ENCODE data around the gene TCF15. TPM values are rescaled to one million over a fixed set of nuclear protein-coding genes. Genes with fewer than 3 reads are reported as not detected.
A peak's percentile ranks its signal among the peaks of the same experiment; 100 is the strongest.

TCF15 gene
- total and polyA plus RNA-seq, 2 of the 13 experiments (the other 11 are each of a cell fraction or from before 2014, with no cell fraction given): not detected

DNA sequence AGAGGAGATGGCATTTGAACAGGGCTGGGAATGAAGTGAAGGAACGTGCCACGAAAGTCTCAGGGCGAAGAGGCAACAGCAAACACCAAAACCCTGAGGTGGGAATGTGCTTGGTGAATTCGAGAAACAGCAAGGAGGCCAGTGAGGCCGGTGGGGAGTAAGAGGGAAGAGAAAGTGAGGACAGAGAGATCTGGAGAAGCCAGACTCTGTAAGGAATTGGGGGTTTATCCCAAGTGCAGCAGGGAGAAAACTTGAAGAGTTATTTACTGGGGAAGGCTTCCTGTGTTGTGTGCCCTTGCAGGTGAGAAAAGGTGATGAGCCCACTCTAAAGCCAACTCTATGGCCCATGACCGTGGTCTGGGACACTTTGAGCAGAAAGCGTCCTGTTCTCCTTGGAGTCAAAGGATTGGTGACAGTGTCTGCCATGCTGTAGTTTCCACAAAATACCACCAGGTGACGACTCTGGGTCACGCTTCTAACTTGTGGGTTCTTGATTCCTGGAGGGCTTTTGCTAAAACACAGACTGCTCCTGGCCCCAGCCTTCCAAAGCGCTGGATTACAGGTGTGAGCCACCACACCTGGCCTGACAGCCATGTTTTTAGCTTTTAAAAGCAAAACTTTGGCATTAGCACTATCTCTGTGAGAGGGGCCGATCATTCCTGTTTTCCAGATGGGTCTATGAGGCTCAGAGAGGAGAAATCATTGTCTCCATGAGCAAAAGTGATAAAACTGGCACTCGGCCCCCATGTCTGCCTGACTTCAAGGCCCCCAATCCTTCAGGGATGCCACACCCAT, 48.5 kb downstream of the TCF15 start:
- H3K4me1 ChIP-seq (ENCODE audit: insufficient read depth, low read length): no peaks in the 10 kb centered on the region
- H2AFZ ChIP-seq (ENCODE audit: low read length): no peak overlapping the region
- ATAC-seq: peak; percentile 89
- no TSS peak for BruUV-seq (replicated peaks)
- H3K79me2 ChIP-seq (ENCODE audit: insufficient read depth, low read length): no peaks in the 10 kb centered on the region
- peak; percentile 86 for DNase-seq (ENCODE audit: low spot score)
- no peaks in the 10 kb centered on the region for H3K36me3 ChIP-seq (replicated peaks in 1 of 2; ENCODE audit: control insufficient read depth in 1 of 2, insufficient read depth in 2 of 2, low read length in 2 of 2)
- no peaks in the 10 kb centered on the region for H4K20me1 ChIP-seq (ENCODE audit: insufficient read depth, low read length)
- FAIRE-seq: peak; percentile 93
- ChIA-PET POLR2A (no interaction called here), CTCF (ENCODE audit: low intra/inter-chr PET ratio, low total read pairs) (interaction anchor here (0.7 to 3.2 kb wide), 8 partner anchors 84 to 208 kb away, joined by 3 to 56 read pairs (median 20); no protein-coding TSS in a partner anchor)
- in situ Hi-C loops (cut with HindIII; ENCODE audit: extremely low pct_ligation_motif_present, low pct_unique_long_range_greater_than_20kb) (loop anchor here (5.0 kb wide), 2 partner anchors 86 to 176 kb away; no protein-coding TSS in a partner anchor), intact Hi-C loops (cut with micrococcal nuclease; ENCODE audit: unreplicated experiment) (loop anchor here (1.0 kb wide), 4 partner anchors 84 to 178 kb away; no protein-coding TSS in a partner anchor)
- no peak overlapping the region for H3K27ac ChIP-seq (ENCODE audit: extremely low read length, insufficient read depth, low read length)
- H3K4me3 ChIP-seq (replicated peaks in 1 of 3; ENCODE audit: insufficient read depth in 1 of 3, low read depth in 2 of 3, low read length in 3 of 3): no peak overlapping the region
- H3K4me2 ChIP-seq (ENCODE audit: low read depth, low read length): no peak overlapping the region
- H3K27me3 ChIP-seq (ENCODE audit: control insufficient read depth in 1 of 2, insufficient read depth in 2 of 2, low read length in 2 of 2): peaks cover 7 to 43% of the 10 kb centered on the region in 2 experiments; a peak in 3 of 5 replicates
- no peak overlapping the region for H3K9ac ChIP-seq (ENCODE audit: insufficient read depth, low read depth, low read length)
- no peaks in the 10 kb centered on the region for H3K9me3 ChIP-seq (ENCODE audit: low read length)
- WGBS (ENCODE audit: low lambda C conversion rate): 12% methylated on average over 12 of the region's 12 CpGs
- TF ChIP-seq XRCC5 (optimal IDR thresholded peaks at IDR 0.05; ENCODE audit: low read length) (peak; percentile 86), CREBL2 (CRISPR knock-in tag; IDR thresholded peaks at IDR 0.05; ENCODE audit: borderline replicate concordance) (no peak), ZNF891 (CRISPR knock-in tag; IDR thresholded peaks at IDR 0.05) (no peak), TSC22D2 (CRISPR knock-in tag; IDR thresholded peaks at IDR 0.05; ENCODE audit: borderline replicate concordance) (peak; percentile 93; the same call in 1 of the 2 replicates), GATAD1 (CRISPR knock-in tag; IDR thresholded peaks at IDR 0.05) (peak; percentile 41; the same call in 1 of the 2 replicates), ZNF350 (CRISPR knock-in tag; IDR thresholded peaks at IDR 0.05; ENCODE audit: borderline replicate concordance, low read depth) (peak; percentile 35; the same call in 1 of the 2 replicates), ZNF354B (CRISPR knock-in tag; IDR thresholded peaks at IDR 0.05) (no peak), RAD21 (CRISPR knock-in tag; IDR thresholded peaks at IDR 0.05) (peak; percentile 98), ZNF619 (CRISPR knock-in tag; IDR thresholded peaks at IDR 0.05) (0 out of 2 replicates have a peak, but pooled peaks have one; percentile 62), RXRA (CRISPR knock-in tag; IDR thresholded peaks at IDR 0.05) (peak; percentile 24; the same call in 1 of the 2 replicates), GATA4 (IDR thresholded peaks at IDR 0.05; ENCODE audit: borderline replicate concordance, low read depth) (no peak), TBX2 (CRISPR knock-in tag; IDR thresholded peaks at IDR 0.05; ENCODE audit: borderline replicate concordance) (0 out of 2 replicates have a peak, but pooled peaks have one; percentile 26), FOXP1 (IDR thresholded peaks at IDR 0.05) (no peak), FOXP1 (CRISPR knock-in tag; IDR thresholded peaks at IDR 0.05) (no peak), SUZ12 (IDR thresholded peaks at IDR 0.05; ENCODE audit: low read depth, low read length) (no peak), ETV6 (CRISPR knock-in tag; conservative IDR thresholded peaks at IDR 0.05) (peak; percentile 55; the same call in 1 of the 2 replicates), SYNCRIP (IDR thresholded peaks at IDR 0.05; ENCODE audit: insufficient read depth, low read depth, low read length) (no peak), AFF4 (CRISPR knock-in tag; IDR thresholded peaks at IDR 0.05) (no peak), ZNF501 (CRISPR knock-in tag; IDR thresholded peaks at IDR 0.05) (peak; percentile 79), SMAD3 (CRISPR knock-in tag; IDR thresholded peaks at IDR 0.05) (peak; percentile 89; the same call in 1 of the 2 replicates)

Measured in HepG2 (cell line).